Glutamatergic neuron (in vitro differentiated cells): Measurements from ENCODE around the gene THADA. TPM values are rescaled to one million over a fixed set of nuclear protein-coding genes. Genes with fewer than 3 reads are reported as not detected.

Experiments used
- DNase-seq: peaks from one replicate; pipeline ENCODE4 v3.0.0; 2022
- H3K27ac Mint-ChIP-seq: one replicate; pipeline ENCODE4 v1.8.0; 2020; ENCODE audit warnings: mild to moderate bottlenecking, mixed read lengths, inconsistent platforms; ENCODE audit not compliant: unreplicated experiment
- H3K27me3 Mint-ChIP-seq: one replicate; pipeline ENCODE4 v1.8.0; 2020; ENCODE audit warnings: mild to moderate bottlenecking, moderate library complexity, mixed read lengths, inconsistent platforms; ENCODE audit not compliant: unreplicated experiment
- H3K36me3 Mint-ChIP-seq: one replicate; pipeline ENCODE4 v1.8.0; 2020; ENCODE audit warnings: mild to moderate bottlenecking, mixed read lengths, inconsistent platforms; ENCODE audit not compliant: unreplicated experiment
- H3K4me1 Mint-ChIP-seq: one replicate; pipeline ENCODE4 v1.8.0; 2020; ENCODE audit warnings: mild to moderate bottlenecking, low read depth, mixed read lengths, inconsistent platforms; ENCODE audit not compliant: unreplicated experiment
- H3K4me3 Mint-ChIP-seq: one replicate; pipeline ENCODE4 v1.8.0; 2020; ENCODE audit warnings: mild to moderate bottlenecking, mixed read lengths, inconsistent platforms; ENCODE audit not compliant: unreplicated experiment
- H3K9me3 Mint-ChIP-seq: one replicate; pipeline ENCODE4 v1.8.0; 2020; ENCODE audit warnings: mild to moderate bottlenecking, moderate library complexity, mixed read lengths, inconsistent platforms; ENCODE audit not compliant: unreplicated experiment
- total RNA-seq: library from RNA; stranded (reverse); fragmentation: NEBNext Ultra II Directional; extraction: Animal tissue kit (Norgen Biotek cat#: 25700); gene quantifications from one replicate; pipeline ENCODE4 v1.2.1, GENCODE V29; 2021; ENCODE audit not compliant: unreplicated experiment
- TF ChIP-seq, protein P1 (sequence below): fragments of 200-600 bp; sonication (generic); IDR thresholded peaks from one replicate; pipeline ENCODE4 v1.5.0; 2021; ENCODE audit not compliant: partially characterized antibody, unreplicated experiment

THADA gene
- total RNA-seq, 1 donor from 2014 or later = 15.0 TPM

DNA sequence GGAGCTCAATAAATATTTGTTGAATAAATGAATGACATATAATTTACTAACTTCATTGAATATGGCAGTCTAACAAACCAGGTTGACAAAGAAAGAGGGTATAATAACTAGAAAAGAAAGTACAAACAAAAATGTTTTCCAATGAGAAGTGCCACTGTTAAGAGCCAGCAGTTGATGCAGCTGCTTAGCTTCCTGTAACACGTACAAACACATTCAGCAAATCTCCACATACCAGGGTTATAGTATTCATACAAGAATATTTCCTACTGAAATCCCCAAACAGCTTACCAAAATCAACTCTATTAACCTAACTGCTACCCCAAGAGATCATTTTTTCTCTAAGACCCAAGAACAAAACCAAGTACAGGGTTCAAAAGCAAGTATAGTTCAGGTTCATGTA is 77.7 kb downstream of the THADA start:
- Mint-ChIP-seq H3K4me3 (no peak overlapping the region), H3K9me3 (no peaks in the 10 kb centered on the region), H3K36me3 (no peaks in the 10 kb centered on the region), H3K4me1 (no peaks in the 10 kb centered on the region), H3K27ac (no peak overlapping the region), H3K27me3 (no peaks in the 10 kb centered on the region)
- DNase-seq = no peak
- TF ChIP-seq, protein P1, sequence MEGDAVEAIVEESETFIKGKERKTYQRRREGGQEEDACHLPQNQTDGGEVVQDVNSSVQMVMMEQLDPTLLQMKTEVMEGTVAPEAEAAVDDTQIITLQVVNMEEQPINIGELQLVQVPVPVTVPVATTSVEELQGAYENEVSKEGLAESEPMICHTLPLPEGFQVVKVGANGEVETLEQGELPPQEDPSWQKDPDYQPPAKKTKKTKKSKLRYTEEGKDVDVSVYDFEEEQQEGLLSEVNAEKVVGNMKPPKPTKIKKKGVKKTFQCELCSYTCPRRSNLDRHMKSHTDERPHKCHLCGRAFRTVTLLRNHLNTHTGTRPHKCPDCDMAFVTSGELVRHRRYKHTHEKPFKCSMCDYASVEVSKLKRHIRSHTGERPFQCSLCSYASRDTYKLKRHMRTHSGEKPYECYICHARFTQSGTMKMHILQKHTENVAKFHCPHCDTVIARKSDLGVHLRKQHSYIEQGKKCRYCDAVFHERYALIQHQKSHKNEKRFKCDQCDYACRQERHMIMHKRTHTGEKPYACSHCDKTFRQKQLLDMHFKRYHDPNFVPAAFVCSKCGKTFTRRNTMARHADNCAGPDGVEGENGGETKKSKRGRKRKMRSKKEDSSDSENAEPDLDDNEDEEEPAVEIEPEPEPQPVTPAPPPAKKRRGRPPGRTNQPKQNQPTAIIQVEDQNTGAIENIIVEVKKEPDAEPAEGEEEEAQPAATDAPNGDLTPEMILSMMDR = no peak

DNA sequence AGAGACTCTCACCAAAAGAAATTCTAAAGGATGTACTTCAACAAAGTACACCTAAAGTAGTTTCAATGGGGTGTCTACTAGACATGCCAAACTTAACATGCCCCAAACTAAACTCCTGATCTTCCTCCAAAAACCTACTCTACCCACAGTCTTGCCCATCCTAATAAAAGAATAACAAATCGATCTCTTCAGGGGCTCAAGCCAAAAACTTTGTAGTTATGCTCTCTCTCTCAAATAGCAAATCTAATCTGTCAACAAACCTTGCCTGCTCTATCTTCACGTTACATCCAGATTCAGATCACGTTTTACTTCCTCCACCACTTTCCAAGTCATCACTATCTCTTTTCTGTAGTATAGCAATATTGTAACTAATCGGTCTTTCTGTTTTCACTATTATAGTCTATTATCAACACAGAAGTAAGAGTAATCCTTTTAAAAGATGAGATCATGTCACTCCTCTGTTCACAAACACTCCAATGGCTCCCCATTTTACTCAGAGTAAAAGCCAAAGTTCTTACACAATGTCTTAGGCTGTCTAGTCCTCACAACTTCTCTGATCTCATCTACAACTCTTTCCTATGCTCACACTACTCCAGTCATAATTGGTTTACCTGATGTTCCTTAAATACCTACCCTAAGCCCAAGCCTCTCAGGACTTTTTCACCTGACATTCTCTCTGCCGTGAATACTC is 79.9 kb downstream of the THADA start:
- Mint-ChIP-seq H3K27me3 (no peaks in the 10 kb centered on the region), H3K36me3 (no peaks in the 10 kb centered on the region), H3K27ac (no peak overlapping the region), H3K4me3 (no peak overlapping the region), H3K4me1 (no peaks in the 10 kb centered on the region), H3K9me3 (no peaks in the 10 kb centered on the region)
- no peak for DNase-seq
- TF ChIP-seq, protein P1 = no peak

DNA sequence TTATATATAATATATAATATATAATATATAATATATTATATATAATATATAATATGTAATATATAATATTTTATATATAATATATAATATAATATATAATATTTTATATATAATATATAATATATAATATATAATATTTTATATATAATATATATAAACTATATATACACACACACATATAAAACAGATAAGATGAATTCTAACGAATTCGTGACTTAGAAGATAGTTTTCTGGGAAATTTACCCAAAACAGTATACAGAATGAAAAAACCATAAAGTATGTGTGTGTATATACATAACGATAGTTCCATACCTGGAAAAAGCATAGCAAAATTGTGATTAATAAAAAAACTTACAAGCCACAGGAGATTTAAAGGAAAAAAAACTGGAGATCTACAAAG is 80.6 kb downstream of the THADA start:
- TF ChIP-seq, protein P1 = no peak
- Mint-ChIP-seq H3K36me3 (no peaks in the 10 kb centered on the region), H3K27ac (no peak overlapping the region), H3K9me3 (no peaks in the 10 kb centered on the region), H3K4me3 (no peak overlapping the region), H3K27me3 (no peaks in the 10 kb centered on the region), H3K4me1 (no peaks in the 10 kb centered on the region)
- DNase-seq = no peak

DNA sequence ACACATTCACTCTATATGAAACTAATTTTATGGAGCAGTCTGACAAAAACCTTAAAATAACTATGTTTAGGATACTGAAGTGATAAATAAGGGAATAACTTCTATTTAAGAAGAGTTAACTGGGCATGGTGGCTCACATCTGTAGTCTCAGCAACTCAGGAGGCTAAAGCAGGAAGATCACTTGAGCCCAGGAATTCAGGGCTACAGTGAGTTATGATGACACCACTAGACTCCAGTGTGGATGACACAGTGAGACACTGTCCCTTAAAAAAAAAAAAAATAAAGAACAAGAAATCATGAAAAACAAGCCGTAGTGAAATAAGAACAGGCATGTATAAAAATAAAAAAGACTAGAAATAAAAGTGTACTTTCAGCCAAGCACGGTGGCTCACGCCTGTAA is 82.0 kb downstream of the THADA start:
- Mint-ChIP-seq H3K4me1 (no peaks in the 10 kb centered on the region), H3K36me3 (no peaks in the 10 kb centered on the region), H3K4me3 (no peak overlapping the region), H3K27me3 (no peaks in the 10 kb centered on the region), H3K27ac (no peak overlapping the region), H3K9me3 (no peaks in the 10 kb centered on the region)
- TF ChIP-seq, protein P1 = no peak
- DNase-seq = no peak

DNA sequence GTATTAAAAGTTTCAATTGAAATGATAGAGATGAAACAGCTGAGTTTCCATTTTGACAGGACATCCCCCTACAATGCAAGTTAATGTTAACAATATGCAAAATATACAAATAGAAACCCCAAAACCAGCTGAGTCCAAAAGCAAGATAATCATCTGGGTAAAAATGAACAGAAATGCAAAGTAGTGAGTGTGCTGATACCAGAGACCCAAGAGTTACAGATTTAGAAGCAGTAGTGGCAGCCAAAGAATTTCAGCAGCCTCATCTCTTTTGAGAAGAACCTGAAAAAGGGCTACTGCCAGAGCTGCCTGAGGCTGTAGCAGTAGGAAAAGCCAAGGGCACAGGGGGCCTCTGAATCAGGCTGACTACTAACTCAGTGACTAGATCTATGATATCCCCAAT is 82.6 kb downstream of the THADA start:
- Mint-ChIP-seq H3K9me3 (no peaks in the 10 kb centered on the region), H3K27me3 (no peaks in the 10 kb centered on the region), H3K4me3 (no peak overlapping the region), H3K4me1 (no peaks in the 10 kb centered on the region), H3K36me3 (no peaks in the 10 kb centered on the region), H3K27ac (no peak overlapping the region)
- TF ChIP-seq, protein P1 = no peak
- no peak for DNase-seq
